Thyroid gland (tissue), 4 donors: ENCODE results near the gene ZNF438.

Experiments
- POLR2A ChIP-seq, 2 donors: fragments of 450-650 bp; IDR thresholded peaks; one replicate each; pipeline ENCODE4 v1.6.1; 2017; ENCODE audit warnings: antibody characterized with exemption in 2 of 2, mild to moderate bottlenecking in 2 of 2, moderate library complexity in 1 of 2
- TF ChIP-seq, protein P1 (sequence below), 6 experiments: fragments of 200-600 bp in 3 of 6; fragments of 450-650 bp in 3 of 6; sonication (generic) in 3 of 6; IDR thresholded peaks; one replicate each; pipeline ENCODE4 v1.5.1; 2016 to 2019; ENCODE audit warnings: antibody characterized with exemption in 6 of 6, mild to moderate bottlenecking in 2 of 6, inconsistent platforms in 1 of 6, moderate library complexity in 1 of 6

DNA sequence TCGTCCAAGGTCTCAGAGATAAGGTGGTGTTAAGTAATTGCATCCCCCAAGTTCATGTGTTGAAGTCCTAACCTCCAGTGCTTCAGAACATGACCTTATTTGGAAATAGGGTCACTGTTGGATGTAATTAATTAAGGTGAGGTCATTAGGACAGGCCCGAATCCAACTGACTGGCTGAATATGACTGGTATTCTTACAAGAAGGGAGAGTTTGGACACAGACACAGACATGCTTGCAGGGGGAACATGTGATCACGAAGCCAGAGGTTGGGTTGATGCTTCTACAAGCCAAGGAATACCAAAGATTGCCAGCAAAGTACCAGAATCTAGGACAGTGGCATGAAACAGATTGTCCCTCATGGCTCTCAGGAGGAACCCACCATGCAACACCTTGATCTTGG, 228.6 kb downstream of the ZNF438 start:
- TF ChIP-seq, protein P1, sequence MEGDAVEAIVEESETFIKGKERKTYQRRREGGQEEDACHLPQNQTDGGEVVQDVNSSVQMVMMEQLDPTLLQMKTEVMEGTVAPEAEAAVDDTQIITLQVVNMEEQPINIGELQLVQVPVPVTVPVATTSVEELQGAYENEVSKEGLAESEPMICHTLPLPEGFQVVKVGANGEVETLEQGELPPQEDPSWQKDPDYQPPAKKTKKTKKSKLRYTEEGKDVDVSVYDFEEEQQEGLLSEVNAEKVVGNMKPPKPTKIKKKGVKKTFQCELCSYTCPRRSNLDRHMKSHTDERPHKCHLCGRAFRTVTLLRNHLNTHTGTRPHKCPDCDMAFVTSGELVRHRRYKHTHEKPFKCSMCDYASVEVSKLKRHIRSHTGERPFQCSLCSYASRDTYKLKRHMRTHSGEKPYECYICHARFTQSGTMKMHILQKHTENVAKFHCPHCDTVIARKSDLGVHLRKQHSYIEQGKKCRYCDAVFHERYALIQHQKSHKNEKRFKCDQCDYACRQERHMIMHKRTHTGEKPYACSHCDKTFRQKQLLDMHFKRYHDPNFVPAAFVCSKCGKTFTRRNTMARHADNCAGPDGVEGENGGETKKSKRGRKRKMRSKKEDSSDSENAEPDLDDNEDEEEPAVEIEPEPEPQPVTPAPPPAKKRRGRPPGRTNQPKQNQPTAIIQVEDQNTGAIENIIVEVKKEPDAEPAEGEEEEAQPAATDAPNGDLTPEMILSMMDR (IDR thresholded peaks at IDR 0.05), result no peak
- TF ChIP-seq POLR2A (IDR thresholded peaks at IDR 0.05), result no peak
